ENCODE results near the gene GGA2. TPM values are rescaled to one million over a fixed set of nuclear protein-coding genes. Genes with fewer than 3 reads are reported as not detected.

Gene GGA2
- total RNA-seq, 1 experiment from 2014 or later: 142 TPM

DNA sequence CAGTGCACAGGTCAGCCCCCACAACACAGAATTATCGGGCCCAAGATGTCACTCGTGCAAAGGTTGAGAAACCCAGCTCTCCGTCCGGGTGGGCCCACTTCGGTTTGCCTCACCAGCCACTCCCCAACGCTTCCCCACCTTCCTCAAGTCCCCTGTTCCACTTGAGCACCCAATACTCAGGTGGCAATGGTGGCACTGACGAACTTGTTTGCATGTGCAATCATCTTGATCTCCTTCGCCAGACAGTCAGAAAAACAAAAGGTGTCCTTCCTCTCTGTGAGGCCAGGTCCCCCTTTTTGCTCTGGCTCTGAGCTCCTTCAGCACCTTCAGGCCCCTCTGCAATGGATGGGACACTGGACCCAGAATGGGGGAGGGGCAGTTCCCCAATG is 3.7 kb downstream of the GGA2 start:
- BruUV-seq (replicated peaks): no TSS peak
- no peak for DNase-seq (ENCODE audit: low spot score)
- Histone ChIP-seq H3K27ac (ENCODE audit: low read depth, low read length, poor library complexity, severe bottlenecking) (no peak overlapping the region), H3K9me3 (ENCODE audit: low read depth, low read length, poor library complexity, severe bottlenecking) (no peaks in the 10 kb centered on the region), H3K36me3 (ENCODE audit: insufficient read depth, low read length, poor library complexity, severe bottlenecking) (no peaks in the 10 kb centered on the region), H3K4me3 (ENCODE audit: low read depth, low read length, poor library complexity, severe bottlenecking) (no peak overlapping the region), H3K27me3 (replicated peaks; ENCODE audit: insufficient read depth, low read depth, low read length, poor library complexity) (no peaks in the 10 kb centered on the region), H3K4me1 (ENCODE audit: insufficient read depth, low read length, poor library complexity, severe bottlenecking) (peaks cover 27% of the 10 kb centered on the region)
- TF ChIP-seq EZH2 (IDR thresholded peaks at IDR 0.05; ENCODE audit: borderline replicate concordance, low read depth, low read length, poor library complexity, severe bottlenecking) (no peak), CTCF (conservative IDR thresholded peaks at IDR 0.05; ENCODE audit: low read depth, low read length) (no peak)
- ChIA-PET CTCF (no interaction called here), POLR2A (ENCODE audit: low non-redundant PET) (interaction anchor here (0.5 kb wide), 1 partner anchor 10 kb away, joined by 4 read pairs; no protein-coding TSS in a partner anchor)
- intact Hi-C loops (cut with micrococcal nuclease; ENCODE audit: unreplicated experiment): no loop called here

- BruUV-seq (replicated peaks): no TSS peak
- intact Hi-C loops (cut with micrococcal nuclease; ENCODE audit: unreplicated experiment): no loop called here
- H3K4me3 ChIP-seq (ENCODE audit: low read depth, low read length, poor library complexity, severe bottlenecking): no peak overlapping the region
Measured at GRCh38 chr16:23505671-23506605, 4.4 kb downstream of the GGA2 start.

GRCh38 chr16:23505180-23505665 is 5.1 kb downstream of the GGA2 start:
- peak overlapping the region; percentile 57 for H3K27ac ChIP-seq (ENCODE audit: low read depth, low read length, poor library complexity, severe bottlenecking)
- no peaks in the 10 kb centered on the region for H3K36me3 ChIP-seq (ENCODE audit: insufficient read depth, low read length, poor library complexity, severe bottlenecking)
- no peaks in the 10 kb centered on the region for H3K9me3 ChIP-seq (ENCODE audit: low read depth, low read length, poor library complexity, severe bottlenecking)
- DNase-seq (ENCODE audit: low spot score): peak; percentile 31
- ChIA-PET CTCF (no interaction called here), POLR2A (ENCODE audit: low non-redundant PET) (no interaction called here)
- peaks cover 27% of the 10 kb centered on the region for H3K4me1 ChIP-seq (ENCODE audit: insufficient read depth, low read length, poor library complexity, severe bottlenecking)
- no peak overlapping the region for H3K4me3 ChIP-seq (ENCODE audit: low read depth, low read length, poor library complexity, severe bottlenecking)
- TF ChIP-seq EZH2 (IDR thresholded peaks at IDR 0.05; ENCODE audit: borderline replicate concordance, low read depth, low read length, poor library complexity, severe bottlenecking): no peak
- TF ChIP-seq CTCF (conservative IDR thresholded peaks at IDR 0.05; ENCODE audit: low read depth, low read length): no peak
- no TSS peak for BruUV-seq (replicated peaks)
- intact Hi-C loops (cut with micrococcal nuclease; ENCODE audit: unreplicated experiment): no loop called here
- no peaks in the 10 kb centered on the region for H3K27me3 ChIP-seq (replicated peaks; ENCODE audit: insufficient read depth, low read depth, low read length, poor library complexity)

More at GRCh38 chr16:23505671-23506605, 4.4 kb downstream of the GGA2 start:
- Histone ChIP-seq H3K36me3 (ENCODE audit: insufficient read depth, low read length, poor library complexity, severe bottlenecking) (no peaks in the 10 kb centered on the region), H3K27ac (ENCODE audit: low read depth, low read length, poor library complexity, severe bottlenecking) (peak overlapping the region; percentile 25), H3K4me1 (ENCODE audit: insufficient read depth, low read length, poor library complexity, severe bottlenecking) (peaks cover 27% of the 10 kb centered on the region), H3K9me3 (ENCODE audit: low read depth, low read length, poor library complexity, severe bottlenecking) (no peaks in the 10 kb centered on the region), H3K27me3 (replicated peaks; ENCODE audit: insufficient read depth, low read depth, low read length, poor library complexity) (no peaks in the 10 kb centered on the region)
- CTCF ChIA-PET: no interaction called here
- no peak for DNase-seq (ENCODE audit: low spot score)
- POLR2A ChIA-PET (ENCODE audit: low non-redundant PET): interaction anchor here (0.5 kb wide), 1 partner anchor 9 kb away, joined by 4 read pairs; no protein-coding TSS in a partner anchor
- no peak for TF ChIP-seq CTCF (conservative IDR thresholded peaks at IDR 0.05; ENCODE audit: low read depth, low read length)
- no peak for TF ChIP-seq EZH2 (IDR thresholded peaks at IDR 0.05; ENCODE audit: borderline replicate concordance, low read depth, low read length, poor library complexity, severe bottlenecking)

Measured in A673 (cell line).